MCF 10A (cell line): ENCODE measurements around the gene PRPF39. TPM values are rescaled to one million over a fixed set of nuclear protein-coding genes. Genes with fewer than 3 reads are reported as not detected.

Experiments
- BruUV-seq: library from RNA; stranded (reverse); fragments of 400-500 nt; replicated peaks from 2 replicates; lab custom pipeline; 2021; lab: Mats Ljungman, UMichigan
- CTCF ChIA-PET: fragments of 300-600 bp; sonication (Branson Sonifier 250); formaldehyde crosslinking; extraction: SDS; loops from one replicate; lab custom pipeline; 2021; ENCODE audit warnings: antibody characterized with exemption, inconsistent platforms; lab: Yijun Ruan, JAX
- POLR2A ChIA-PET: fragments of 300-600, 350-650 bp; sonication (Branson Sonifier 250); formaldehyde crosslinking; extraction: SDS; loops from one replicate; lab custom pipeline; 2020; ENCODE audit warnings: antibody characterized with exemption, inconsistent platforms; lab: Yijun Ruan, JAX
- DNase-seq: peaks from one replicate; pipeline ENCODE4 v3.0.0-alpha.2; 2018; ENCODE audit not compliant: unreplicated experiment
- H3K27ac Mint-ChIP-seq: one replicate; pipeline ENCODE4 v1.8.0; 2022; ENCODE audit warnings: mild to moderate bottlenecking, low read depth, mixed read lengths; ENCODE audit not compliant: unreplicated experiment
- H3K27me3 Mint-ChIP-seq: one replicate; pipeline ENCODE4 v1.8.0; 2022; ENCODE audit warnings: mixed read lengths; ENCODE audit not compliant: insufficient read depth, unreplicated experiment
- H3K36me3 Mint-ChIP-seq: one replicate; pipeline ENCODE4 v1.8.0; 2022; ENCODE audit warnings: mild to moderate bottlenecking, moderate library complexity, mixed read lengths; ENCODE audit not compliant: insufficient read depth, unreplicated experiment
- H3K4me1 Mint-ChIP-seq: one replicate; pipeline ENCODE4 v1.8.0; 2022; ENCODE audit warnings: mixed read lengths; ENCODE audit not compliant: insufficient read depth, unreplicated experiment
- H3K4me3 Mint-ChIP-seq: one replicate; pipeline ENCODE4 v1.8.0; 2022; ENCODE audit warnings: mild to moderate bottlenecking, moderate library complexity, mixed read lengths; ENCODE audit not compliant: unreplicated experiment
- H3K9me3 Mint-ChIP-seq: one replicate; pipeline ENCODE4 v1.8.0; 2022; ENCODE audit warnings: mixed read lengths; ENCODE audit not compliant: unreplicated experiment
- intact Hi-C: fragments of 100-400 bp; cut with micrococcal nuclease; formaldehyde crosslinking; loops from 2 replicates; pipeline ENCODE4 v1.14.1; 2022
- total RNA-seq: library from RNA; stranded (reverse); gene quantifications from 2 replicates; pipeline ENCODE4 v1.2.3, GENCODE V29; 2022
- TF ChIP-seq, protein P1 (sequence below): fragments of 200-600 bp; IDR thresholded peaks from one replicate; pipeline ENCODE4 v1.8.0; 2022; ENCODE audit warnings: antibody characterized with exemption, mild to moderate bottlenecking; ENCODE audit not compliant: unreplicated experiment

The PRPF39 gene
- total RNA-seq, 1 experiment from 2014 or later, result 41.4 TPM

DNA sequence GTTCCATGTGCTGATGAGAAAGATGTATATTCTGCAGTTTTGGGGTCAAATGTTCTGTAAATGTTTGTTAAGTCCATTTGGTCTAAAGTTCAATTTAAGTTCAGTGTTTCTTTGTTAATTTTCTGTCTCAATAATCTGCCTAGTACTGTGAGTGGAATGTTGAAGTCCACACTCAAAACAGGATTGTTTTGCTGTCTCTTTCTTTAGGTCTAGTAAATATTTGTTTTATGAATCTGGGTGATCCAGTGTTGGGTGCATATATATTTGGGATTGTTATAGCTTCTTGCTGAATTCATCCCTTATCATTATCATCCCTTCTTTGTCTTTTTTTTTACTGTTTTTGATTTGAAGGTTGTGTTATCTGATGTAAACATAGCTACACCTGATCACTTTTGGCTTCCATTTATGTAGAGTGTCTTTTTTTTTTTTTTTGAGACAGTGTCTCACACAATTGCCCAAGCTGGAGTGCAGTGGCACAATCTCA, 26.0 kb upstream of the PRPF39 start:
- Mint-ChIP-seq H3K27me3 (no peaks in the 10 kb centered on the region), H3K36me3 (peaks cover 51% of the 10 kb centered on the region), H3K4me1 (no peaks in the 10 kb centered on the region), H3K9me3 (no peaks in the 10 kb centered on the region), H3K4me3 (no peak overlapping the region), H3K27ac (no peak overlapping the region)
- intact Hi-C loops, result no loop called here
- TF ChIP-seq, protein P1, sequence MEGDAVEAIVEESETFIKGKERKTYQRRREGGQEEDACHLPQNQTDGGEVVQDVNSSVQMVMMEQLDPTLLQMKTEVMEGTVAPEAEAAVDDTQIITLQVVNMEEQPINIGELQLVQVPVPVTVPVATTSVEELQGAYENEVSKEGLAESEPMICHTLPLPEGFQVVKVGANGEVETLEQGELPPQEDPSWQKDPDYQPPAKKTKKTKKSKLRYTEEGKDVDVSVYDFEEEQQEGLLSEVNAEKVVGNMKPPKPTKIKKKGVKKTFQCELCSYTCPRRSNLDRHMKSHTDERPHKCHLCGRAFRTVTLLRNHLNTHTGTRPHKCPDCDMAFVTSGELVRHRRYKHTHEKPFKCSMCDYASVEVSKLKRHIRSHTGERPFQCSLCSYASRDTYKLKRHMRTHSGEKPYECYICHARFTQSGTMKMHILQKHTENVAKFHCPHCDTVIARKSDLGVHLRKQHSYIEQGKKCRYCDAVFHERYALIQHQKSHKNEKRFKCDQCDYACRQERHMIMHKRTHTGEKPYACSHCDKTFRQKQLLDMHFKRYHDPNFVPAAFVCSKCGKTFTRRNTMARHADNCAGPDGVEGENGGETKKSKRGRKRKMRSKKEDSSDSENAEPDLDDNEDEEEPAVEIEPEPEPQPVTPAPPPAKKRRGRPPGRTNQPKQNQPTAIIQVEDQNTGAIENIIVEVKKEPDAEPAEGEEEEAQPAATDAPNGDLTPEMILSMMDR, result no peak
- DNase-seq, result no peak
- POLR2A ChIA-PET, result no interaction called here
- CTCF ChIA-PET, result no interaction called here
- BruUV-seq, result no TSS peak

DNA sequence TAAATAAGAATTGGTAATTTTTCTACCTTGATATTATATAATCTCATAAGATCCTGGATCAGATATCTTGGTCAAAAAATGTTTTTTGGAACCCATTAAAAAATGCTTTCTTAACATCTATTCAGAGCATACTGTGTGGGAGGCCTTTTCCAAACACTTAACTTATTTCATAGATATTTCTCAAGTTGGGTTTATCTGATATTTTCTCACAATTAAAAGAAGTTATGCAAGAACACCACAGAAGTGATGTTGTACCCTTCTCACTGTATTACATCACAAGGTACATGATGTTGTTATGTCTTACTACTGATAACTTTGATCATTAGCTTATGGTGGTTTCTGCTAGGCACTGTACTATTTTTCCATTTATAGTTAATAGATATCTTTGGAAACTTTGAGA, 23.4 kb upstream of the PRPF39 start:
- CTCF ChIA-PET, result no interaction called here
- no TSS peak for BruUV-seq
- intact Hi-C loops, result no loop called here
- no peaks in the 10 kb centered on the region for H3K9me3 Mint-ChIP-seq
- H3K4me3 Mint-ChIP-seq, result no peak overlapping the region
- H3K4me1 Mint-ChIP-seq, result no peaks in the 10 kb centered on the region
- POLR2A ChIA-PET, result interaction anchor here (0.9 kb wide), 1 partner anchor 73 kb away, joined by 3 read pairs; no protein-coding TSS in a partner anchor
- DNase-seq, result no peak
- H3K27ac Mint-ChIP-seq, result no peak overlapping the region
- peaks cover 39% of the 10 kb centered on the region for H3K36me3 Mint-ChIP-seq
- TF ChIP-seq, protein P1, result no peak
- H3K27me3 Mint-ChIP-seq, result no peaks in the 10 kb centered on the region

DNA sequence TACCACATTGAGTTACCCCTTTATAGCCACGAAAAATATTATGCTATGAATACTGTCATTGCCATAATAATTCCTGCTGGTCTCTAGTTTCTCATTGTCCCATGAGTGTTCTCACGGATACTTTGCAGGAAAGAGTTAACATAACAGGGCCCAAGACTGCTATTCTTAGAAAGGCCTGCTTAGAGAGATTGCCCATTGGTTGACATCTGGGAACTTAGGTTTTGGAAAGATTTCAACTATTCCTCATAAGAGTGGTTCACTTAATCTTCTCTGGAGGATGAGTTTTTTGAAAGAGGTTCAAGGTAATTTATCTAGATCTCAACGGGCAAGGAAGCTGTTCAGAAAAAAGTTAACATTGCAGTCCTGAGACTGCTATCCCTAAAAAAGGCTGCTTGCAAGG, 18.4 kb upstream of the PRPF39 start:
- no TSS peak for BruUV-seq
- Mint-ChIP-seq H3K36me3 (peaks cover 11% of the 10 kb centered on the region), H3K27me3 (no peaks in the 10 kb centered on the region), H3K4me1 (no peaks in the 10 kb centered on the region), H3K27ac (no peak overlapping the region), H3K9me3 (no peaks in the 10 kb centered on the region), H3K4me3 (no peak overlapping the region)
- DNase-seq, result no peak
- intact Hi-C loops, result no loop called here
- TF ChIP-seq, protein P1, result no peak
- CTCF ChIA-PET, result no interaction called here
- POLR2A ChIA-PET, result interaction anchor here (1.0 kb wide), 1 partner anchor 18 kb away, joined by 3 read pairs; the partner anchor contains the start of gene PRPF39

DNA sequence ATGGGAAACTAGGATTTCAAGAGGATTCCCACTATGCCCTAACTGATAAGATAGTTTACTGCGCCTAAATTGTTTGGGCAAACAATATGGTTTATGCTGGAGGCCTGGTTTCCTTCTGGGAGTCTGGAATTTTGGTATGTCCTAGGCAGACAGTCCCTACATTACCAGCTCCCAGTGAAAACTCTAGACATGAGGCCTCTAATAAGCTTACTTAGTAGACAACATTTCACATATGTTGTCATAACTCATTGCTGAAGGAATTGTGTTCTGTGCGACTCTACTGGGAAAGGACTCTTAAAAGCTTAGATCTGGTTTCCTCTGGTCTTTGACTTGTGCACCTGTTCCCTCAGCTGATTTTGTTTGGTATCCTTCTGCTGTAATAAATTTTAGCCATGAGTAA, 18.0 kb upstream of the PRPF39 start:
- ChIA-PET CTCF (interaction anchor here (1.1 kb wide), 1 partner anchor 152 kb away, joined by 4 read pairs; no protein-coding TSS in a partner anchor), POLR2A (interaction anchor here (1.0 kb wide), 1 partner anchor 18 kb away, joined by 3 read pairs; the partner anchor contains the start of gene PRPF39)
- DNase-seq, result no peak
- Mint-ChIP-seq H3K4me3 (no peak overlapping the region), H3K9me3 (no peaks in the 10 kb centered on the region), H3K36me3 (peaks cover 11% of the 10 kb centered on the region), H3K27ac (no peak overlapping the region), H3K27me3 (no peaks in the 10 kb centered on the region), H3K4me1 (no peaks in the 10 kb centered on the region)
- intact Hi-C loops, result no loop called here
- no TSS peak for BruUV-seq
- TF ChIP-seq, protein P1, result no peak
